Fibroblast of villous mesenchyme (primary cell): Measurements from ENCODE around the gene SLC38A8. TPM values are rescaled to one million over a fixed set of nuclear protein-coding genes. Genes with fewer than 3 reads are reported as not detected.

Experiments
- DNase-seq: peaks from one replicate; pipeline ENCODE4 v3.0.0-alpha.2; 2010; ENCODE audit warnings: low read depth
- H3K4me3 ChIP-seq: 2 replicates; pipeline ENCODE4 v1.5.1; 2011; ENCODE audit warnings: low read depth, mild to moderate bottlenecking, low read length
- total RNA-seq: library from RNA; depleted of rRNA; stranded (reverse); fragments of >200 nt; gene quantifications from 2 replicates; pipeline ENCODE4 v1.2.3, GENCODE V29; 2012
- TF ChIP-seq, protein P1 (sequence below): IDR thresholded peaks from 2 replicates; pipeline ENCODE4 v1.5.1; 2012; ENCODE audit warnings: low read depth, mild to moderate bottlenecking, low read length; ENCODE audit not compliant: insufficient read depth

Gene SLC38A8
- total RNA-seq, 1 donor, result not detected

DNA sequence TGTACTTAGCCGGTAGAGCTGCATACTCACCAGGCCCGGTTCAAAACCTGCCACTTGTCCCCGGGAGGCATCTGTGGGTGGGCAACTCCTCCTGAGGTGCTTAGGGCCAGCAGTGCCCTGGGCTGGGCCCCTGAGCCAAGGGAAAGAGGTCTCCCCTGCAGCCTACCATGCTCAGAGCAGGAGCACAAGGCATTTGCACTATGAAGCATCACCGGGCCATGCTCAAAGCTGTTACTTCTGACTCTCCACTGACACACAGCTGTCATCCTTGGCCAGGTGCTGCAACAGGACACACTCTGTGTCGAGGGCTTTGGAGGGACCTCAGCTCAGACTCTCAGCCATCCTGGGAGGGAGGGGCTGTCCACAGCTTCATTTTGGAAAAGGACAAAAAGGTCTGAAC lies 37.2 kb downstream of the SLC38A8 start:
- DNase-seq, result no peak
- TF ChIP-seq, protein P1, sequence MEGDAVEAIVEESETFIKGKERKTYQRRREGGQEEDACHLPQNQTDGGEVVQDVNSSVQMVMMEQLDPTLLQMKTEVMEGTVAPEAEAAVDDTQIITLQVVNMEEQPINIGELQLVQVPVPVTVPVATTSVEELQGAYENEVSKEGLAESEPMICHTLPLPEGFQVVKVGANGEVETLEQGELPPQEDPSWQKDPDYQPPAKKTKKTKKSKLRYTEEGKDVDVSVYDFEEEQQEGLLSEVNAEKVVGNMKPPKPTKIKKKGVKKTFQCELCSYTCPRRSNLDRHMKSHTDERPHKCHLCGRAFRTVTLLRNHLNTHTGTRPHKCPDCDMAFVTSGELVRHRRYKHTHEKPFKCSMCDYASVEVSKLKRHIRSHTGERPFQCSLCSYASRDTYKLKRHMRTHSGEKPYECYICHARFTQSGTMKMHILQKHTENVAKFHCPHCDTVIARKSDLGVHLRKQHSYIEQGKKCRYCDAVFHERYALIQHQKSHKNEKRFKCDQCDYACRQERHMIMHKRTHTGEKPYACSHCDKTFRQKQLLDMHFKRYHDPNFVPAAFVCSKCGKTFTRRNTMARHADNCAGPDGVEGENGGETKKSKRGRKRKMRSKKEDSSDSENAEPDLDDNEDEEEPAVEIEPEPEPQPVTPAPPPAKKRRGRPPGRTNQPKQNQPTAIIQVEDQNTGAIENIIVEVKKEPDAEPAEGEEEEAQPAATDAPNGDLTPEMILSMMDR, result no peak
- H3K4me3 ChIP-seq, result no peak overlapping the region

DNA sequence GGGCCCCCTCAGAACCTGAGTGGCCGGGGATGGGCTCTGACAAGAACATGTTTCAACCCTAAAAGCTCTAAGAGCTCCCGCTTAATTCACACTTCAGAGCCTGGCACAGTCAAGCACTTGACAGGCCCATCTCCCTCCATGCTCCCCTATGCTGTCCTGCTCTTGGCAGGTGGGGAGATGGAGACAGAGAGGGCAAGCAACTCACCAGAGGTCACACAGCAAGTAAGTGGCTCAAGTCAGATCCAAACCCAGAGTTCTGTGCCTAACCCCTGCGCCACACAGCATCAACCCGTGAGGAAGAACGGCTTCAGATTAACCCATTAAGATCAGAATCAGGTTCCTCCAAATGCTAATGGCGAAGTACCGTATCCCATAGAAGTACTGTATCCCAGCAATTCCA lies 38.2 kb downstream of the SLC38A8 start:
- TF ChIP-seq, protein P1, result no peak
- no peak overlapping the region for H3K4me3 ChIP-seq
- DNase-seq, result no peak

DNA sequence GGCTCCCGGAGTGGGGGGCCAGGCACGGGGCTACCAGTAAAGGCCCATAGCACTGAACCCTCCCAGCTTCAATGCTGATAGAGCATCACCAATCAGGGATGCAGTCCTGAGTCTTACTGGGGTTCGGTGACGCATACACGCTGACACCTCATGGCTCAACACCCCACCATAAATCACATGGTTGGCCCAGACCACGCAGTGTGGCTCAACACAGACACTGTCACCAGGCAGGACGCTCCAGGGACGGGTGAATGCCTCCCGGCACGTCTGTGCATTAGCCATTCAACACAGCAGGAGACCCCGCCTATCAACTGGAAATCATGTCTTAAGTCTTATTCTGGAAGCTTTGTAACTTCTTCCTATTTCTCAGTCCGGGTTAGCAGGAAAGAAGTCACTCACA lies 39.6 kb downstream of the SLC38A8 start:
- DNase-seq, result no peak
- TF ChIP-seq, protein P1, result no peak
- no peak overlapping the region for H3K4me3 ChIP-seq

DNA sequence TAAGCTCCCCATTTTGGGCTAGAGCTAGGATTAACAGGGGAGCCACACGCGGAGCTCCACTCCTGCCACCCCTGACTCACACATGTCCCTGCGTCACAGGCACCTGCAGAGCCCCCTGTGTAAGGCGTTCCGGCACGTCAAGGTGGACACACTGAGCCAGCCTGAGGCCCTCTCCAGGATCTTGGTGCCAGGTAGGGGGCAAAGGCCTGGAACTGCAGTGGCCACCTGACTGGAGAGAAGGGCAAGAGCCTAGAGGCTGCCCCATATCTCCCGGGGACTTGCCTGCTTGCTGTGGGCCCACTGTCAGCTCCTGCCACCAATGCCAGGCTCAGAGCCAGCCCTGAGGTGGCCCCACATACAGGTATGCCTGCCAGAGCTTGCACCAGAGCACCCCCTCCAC lies 40.9 kb downstream of the SLC38A8 start:
- TF ChIP-seq, protein P1, result no peak
- no peak for DNase-seq
- H3K4me3 ChIP-seq, result no peak overlapping the region

DNA sequence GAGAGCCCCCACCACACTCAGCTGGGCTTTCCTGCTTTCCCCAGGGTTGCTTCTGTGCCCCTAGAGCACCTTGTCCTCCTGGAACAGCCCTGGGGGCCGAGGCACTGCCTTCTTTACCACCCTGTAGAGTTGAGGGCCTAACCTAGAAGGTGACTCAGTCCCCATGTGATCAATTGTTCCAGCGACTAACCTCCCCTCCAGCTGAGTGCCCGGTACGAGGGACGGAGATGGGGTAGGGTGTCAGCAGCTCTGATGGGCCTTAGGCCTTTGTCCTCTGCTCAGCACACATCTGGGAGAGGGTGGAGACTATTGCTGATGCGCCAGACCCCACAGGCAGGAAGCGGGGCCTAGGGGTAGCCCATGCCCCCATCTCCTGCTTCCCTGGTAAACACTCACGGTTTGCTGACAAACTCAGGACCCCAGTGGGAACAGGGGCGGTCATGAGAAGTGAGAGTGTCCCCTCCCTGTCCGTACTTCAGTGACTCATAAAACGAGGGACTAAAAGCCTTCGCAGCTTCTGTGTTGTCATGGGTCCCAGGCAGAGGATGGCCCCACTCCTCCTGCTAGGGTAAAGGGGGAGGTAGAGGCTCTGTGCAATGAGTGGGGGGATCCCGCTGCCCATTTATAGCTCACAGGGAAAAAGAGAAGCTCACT lies 41.5 kb downstream of the SLC38A8 start:
- H3K4me3 ChIP-seq, result no peak overlapping the region
- DNase-seq, result no peak
- TF ChIP-seq, protein P1, result no peak

DNA sequence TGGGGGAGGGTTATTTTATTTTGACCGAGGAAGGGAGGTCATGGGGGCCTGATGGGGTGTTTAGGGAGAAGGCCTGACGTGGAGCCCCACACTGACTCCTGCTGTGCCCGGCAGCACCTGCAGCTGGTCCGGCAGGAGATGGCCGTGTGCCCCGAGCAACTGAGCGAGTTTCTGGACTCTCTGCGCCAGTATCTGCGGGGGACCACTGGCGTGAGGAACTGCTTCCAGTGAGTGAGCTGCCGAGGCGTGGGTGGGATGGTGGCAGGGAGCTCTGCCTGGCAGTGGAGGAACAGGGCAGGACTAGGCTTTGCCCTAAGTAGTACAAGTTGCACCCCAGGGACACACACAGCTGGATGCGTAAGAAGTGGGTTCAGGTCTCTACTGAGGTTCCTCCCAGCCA lies 44.5 kb downstream of the SLC38A8 start:
- H3K4me3 ChIP-seq, result no peak overlapping the region
- TF ChIP-seq, protein P1, result no peak
- DNase-seq, result no peak
